ENCODE results near the gene S1PR1.

DNA sequence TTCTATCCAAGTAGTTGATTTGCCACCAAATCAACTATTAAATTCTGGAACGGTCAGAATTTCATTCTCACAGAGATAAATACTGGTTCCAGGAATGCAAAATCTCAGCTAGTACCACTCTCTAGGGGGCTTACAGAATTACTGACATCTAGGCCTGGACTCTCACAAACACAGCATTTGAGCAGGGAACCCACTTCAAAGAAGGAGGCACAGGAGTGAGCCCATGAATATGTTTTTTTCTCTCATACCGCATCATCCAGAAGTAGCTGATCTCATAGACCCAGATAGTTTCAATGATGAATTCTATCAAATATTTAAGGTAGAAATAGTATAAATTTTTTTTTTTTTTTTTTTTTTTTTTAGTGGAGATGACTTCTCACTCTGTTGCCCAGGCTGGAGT lies 32.1 kb downstream of the S1PR1 start:
- TF ChIP-seq, protein P1, sequence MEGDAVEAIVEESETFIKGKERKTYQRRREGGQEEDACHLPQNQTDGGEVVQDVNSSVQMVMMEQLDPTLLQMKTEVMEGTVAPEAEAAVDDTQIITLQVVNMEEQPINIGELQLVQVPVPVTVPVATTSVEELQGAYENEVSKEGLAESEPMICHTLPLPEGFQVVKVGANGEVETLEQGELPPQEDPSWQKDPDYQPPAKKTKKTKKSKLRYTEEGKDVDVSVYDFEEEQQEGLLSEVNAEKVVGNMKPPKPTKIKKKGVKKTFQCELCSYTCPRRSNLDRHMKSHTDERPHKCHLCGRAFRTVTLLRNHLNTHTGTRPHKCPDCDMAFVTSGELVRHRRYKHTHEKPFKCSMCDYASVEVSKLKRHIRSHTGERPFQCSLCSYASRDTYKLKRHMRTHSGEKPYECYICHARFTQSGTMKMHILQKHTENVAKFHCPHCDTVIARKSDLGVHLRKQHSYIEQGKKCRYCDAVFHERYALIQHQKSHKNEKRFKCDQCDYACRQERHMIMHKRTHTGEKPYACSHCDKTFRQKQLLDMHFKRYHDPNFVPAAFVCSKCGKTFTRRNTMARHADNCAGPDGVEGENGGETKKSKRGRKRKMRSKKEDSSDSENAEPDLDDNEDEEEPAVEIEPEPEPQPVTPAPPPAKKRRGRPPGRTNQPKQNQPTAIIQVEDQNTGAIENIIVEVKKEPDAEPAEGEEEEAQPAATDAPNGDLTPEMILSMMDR (IDR thresholded peaks at IDR 0.05 in 8 of 11, conservative IDR thresholded peaks at IDR 0.05 in 3 of 11), result no peak
- TF ChIP-seq POLR2A (IDR thresholded peaks at IDR 0.05) (no peak), POLR2AphosphoS5 (IDR thresholded peaks at IDR 0.05) (no peak)
